B cell (primary cell): ENCODE measurements around the gene WIPF1.

Source experiments
- EZH2 ChIP-seq: IDR thresholded peaks from 2 replicates; pipeline ENCODE4 v1.6.1; 2012; ENCODE audit warnings: borderline replicate concordance, low read depth, mild to moderate bottlenecking, moderate library complexity, low read length; ENCODE audit not compliant: insufficient read depth, poor library complexity, severe bottlenecking
- TF ChIP-seq, protein P1 (sequence below): fragments of 200-600 bp; IDR thresholded peaks from one replicate; pipeline ENCODE4 v1.8.0; 2022; ENCODE audit warnings: antibody characterized with exemption, mild to moderate bottlenecking

DNA sequence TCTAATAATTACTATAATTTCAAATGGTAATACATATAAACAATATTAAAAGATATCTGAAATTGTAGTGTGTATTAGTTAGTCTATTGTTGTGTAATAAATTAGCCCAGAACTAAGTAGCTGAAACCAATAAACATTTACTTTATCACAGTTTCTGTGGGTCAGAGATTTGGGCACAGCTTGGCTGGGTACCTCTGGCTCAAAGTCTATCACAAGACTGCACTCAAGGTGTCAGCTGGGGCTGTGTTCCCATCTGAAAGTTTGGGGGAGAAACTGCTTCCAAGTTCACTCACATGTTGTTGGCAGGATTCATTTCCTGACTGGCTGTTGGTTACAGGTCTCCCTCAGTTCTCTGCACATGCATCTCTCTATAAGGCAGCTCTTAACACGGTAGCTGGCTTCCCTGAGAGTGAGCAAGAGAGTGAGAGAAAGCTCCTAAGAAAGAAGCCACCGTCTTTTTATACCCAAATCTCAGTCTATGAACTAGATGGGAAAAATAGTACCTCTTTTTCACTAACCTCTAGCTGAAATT is 25.6 kb upstream of the WIPF1 start:
- TF ChIP-seq, protein P1, sequence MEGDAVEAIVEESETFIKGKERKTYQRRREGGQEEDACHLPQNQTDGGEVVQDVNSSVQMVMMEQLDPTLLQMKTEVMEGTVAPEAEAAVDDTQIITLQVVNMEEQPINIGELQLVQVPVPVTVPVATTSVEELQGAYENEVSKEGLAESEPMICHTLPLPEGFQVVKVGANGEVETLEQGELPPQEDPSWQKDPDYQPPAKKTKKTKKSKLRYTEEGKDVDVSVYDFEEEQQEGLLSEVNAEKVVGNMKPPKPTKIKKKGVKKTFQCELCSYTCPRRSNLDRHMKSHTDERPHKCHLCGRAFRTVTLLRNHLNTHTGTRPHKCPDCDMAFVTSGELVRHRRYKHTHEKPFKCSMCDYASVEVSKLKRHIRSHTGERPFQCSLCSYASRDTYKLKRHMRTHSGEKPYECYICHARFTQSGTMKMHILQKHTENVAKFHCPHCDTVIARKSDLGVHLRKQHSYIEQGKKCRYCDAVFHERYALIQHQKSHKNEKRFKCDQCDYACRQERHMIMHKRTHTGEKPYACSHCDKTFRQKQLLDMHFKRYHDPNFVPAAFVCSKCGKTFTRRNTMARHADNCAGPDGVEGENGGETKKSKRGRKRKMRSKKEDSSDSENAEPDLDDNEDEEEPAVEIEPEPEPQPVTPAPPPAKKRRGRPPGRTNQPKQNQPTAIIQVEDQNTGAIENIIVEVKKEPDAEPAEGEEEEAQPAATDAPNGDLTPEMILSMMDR: no peak
- TF ChIP-seq EZH2: no peak
